ENCODE results near the gene TMEM121. TPM values are rescaled to one million over a fixed set of nuclear protein-coding genes. Genes with fewer than 3 reads are reported as not detected.

TMEM121 gene
- total RNA-seq, 4 donors from 2014 or later: 0.48 to 0.96 TPM; not detected in 2

DNA sequence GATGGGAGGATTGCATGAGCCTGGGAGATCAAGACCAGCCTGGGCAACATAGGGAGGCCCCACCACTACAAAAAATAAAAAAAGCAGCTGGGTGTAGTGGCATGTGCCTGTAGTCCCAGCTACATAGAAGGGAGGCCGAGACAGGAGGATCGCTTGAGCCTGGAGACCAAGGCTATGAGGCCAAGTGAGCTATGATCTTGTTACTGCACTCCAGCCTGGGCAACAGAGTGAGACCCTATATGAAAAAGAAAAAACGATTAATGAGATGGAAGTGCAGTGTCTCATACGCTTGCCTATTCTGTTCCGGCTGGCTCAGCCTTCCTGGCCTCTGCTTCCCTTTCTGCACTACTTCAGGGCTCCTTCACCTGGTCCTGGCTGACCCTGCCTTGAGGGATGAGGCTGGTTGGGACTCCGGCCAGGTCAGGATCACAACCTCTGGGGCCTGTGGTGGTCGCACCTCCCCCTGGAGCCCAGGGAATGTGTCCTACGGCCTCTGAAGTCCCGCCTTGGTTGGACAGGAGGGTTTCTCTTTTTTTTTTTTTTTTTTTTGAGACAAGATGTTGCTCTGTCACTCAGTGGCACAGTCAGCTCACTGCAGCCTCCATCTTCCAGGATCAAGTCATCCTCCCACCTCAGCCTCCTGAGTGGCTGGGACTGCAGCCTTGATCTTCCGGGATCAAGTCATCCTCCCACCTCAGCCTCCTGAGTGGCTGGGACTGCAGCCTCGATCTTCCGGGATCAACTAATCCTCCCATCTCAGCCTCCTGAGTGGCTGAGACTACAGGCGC, 24.7 kb upstream of the TMEM121 start:
- no peak overlapping the region for H3K27ac ChIP-seq
- H3K27me3 ChIP-seq: no peaks in the 10 kb centered on the region
- no peaks in the 10 kb centered on the region for H3K4me1 ChIP-seq
- intact Hi-C loops (cut with DNase I; ENCODE audit: low total_unique reads): no loop called here
- no peaks in the 10 kb centered on the region for H3K36me3 ChIP-seq
- in situ Hi-C loops (cut with MboI; ENCODE audit: low pct_ligation_motif_present in 1 of 4, low pct_unique_long_range_greater_than_20kb in 1 of 4, low sequenced_read_pairs in 3 of 4): no loop called here
- no peak for DNase-seq
- H3K9me3 ChIP-seq: no peaks in the 10 kb centered on the region
- TF ChIP-seq, protein P1, sequence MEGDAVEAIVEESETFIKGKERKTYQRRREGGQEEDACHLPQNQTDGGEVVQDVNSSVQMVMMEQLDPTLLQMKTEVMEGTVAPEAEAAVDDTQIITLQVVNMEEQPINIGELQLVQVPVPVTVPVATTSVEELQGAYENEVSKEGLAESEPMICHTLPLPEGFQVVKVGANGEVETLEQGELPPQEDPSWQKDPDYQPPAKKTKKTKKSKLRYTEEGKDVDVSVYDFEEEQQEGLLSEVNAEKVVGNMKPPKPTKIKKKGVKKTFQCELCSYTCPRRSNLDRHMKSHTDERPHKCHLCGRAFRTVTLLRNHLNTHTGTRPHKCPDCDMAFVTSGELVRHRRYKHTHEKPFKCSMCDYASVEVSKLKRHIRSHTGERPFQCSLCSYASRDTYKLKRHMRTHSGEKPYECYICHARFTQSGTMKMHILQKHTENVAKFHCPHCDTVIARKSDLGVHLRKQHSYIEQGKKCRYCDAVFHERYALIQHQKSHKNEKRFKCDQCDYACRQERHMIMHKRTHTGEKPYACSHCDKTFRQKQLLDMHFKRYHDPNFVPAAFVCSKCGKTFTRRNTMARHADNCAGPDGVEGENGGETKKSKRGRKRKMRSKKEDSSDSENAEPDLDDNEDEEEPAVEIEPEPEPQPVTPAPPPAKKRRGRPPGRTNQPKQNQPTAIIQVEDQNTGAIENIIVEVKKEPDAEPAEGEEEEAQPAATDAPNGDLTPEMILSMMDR (IDR thresholded peaks at IDR 0.05): no peak
- no peak for TF ChIP-seq POLR2A (IDR thresholded peaks at IDR 0.05)
- no peak for TF ChIP-seq POLR2AphosphoS5 (IDR thresholded peaks at IDR 0.05)
- no peak for TF ChIP-seq EP300 (IDR thresholded peaks at IDR 0.05; ENCODE audit: low read depth)
- no peak overlapping the region for H3K4me3 ChIP-seq
- WGBS, 2 donors (ENCODE audit: low coverage in 1 of 2): 87 to 100% methylated on average over 2 to 13 of the region's 13 CpGs

DNA sequence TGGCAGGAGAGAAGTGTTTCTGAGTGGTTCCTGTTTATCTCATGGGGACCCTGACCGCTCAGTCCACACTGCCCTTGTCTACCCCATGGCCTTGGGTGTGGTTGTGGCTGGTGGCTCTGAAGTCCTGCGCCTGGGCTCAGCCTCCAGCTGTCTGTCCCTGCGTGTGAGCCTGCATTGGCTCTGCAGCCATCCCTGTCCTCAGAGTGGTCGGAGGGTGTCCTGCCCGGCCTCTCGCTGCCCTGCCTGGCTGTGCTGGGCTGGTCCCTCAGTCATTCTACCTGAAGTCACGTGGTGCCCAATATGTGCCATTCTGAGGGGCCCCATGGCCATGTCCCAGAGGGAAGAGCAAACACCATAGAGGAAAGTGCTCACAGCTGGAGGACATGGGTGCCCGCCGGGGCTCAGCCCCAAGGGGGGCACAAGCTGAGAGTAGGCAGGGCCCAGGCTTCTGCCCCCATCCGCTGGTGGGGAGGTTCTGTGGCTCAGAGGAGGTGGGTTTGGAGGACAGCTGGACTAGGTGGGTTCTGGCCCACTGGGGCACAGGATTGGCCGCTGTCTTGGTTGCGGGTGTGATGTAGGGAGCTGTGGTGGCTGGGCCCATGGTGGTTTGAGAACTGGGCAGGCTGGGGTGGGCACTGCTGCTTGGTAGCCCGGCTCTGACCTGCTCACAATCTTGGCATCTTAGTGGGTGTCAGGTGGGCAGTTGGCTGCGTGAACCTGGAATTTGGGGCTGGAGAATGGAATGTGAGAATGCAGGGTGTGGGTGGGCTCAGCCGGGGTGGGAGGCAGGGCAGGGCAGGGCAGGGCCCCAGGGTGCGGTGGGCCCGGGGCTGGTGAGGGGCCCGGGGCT, 23.7 kb upstream of the TMEM121 start:
- no peak overlapping the region for H3K4me3 ChIP-seq
- WGBS, 2 donors (ENCODE audit: low coverage in 1 of 2): 67 to 75% methylated on average over 2 to 16 of the region's 18 CpGs
- no peaks in the 10 kb centered on the region for H3K27me3 ChIP-seq
- H3K9me3 ChIP-seq: no peaks in the 10 kb centered on the region
- H3K27ac ChIP-seq: no peak overlapping the region
- in situ Hi-C loops (cut with MboI; ENCODE audit: low pct_ligation_motif_present in 1 of 4, low pct_unique_long_range_greater_than_20kb in 1 of 4, low sequenced_read_pairs in 3 of 4) (no loop called here), intact Hi-C loops (cut with DNase I; ENCODE audit: low total_unique reads) (no loop called here)
- H3K4me1 ChIP-seq: no peaks in the 10 kb centered on the region
- TF ChIP-seq, protein P1 (IDR thresholded peaks at IDR 0.05): no peak
- no peak for TF ChIP-seq POLR2AphosphoS5 (IDR thresholded peaks at IDR 0.05)
- TF ChIP-seq POLR2A (IDR thresholded peaks at IDR 0.05): no peak
- no peak for TF ChIP-seq EP300 (IDR thresholded peaks at IDR 0.05; ENCODE audit: low read depth)
- no peaks in the 10 kb centered on the region for H3K36me3 ChIP-seq
- no peak for DNase-seq

DNA sequence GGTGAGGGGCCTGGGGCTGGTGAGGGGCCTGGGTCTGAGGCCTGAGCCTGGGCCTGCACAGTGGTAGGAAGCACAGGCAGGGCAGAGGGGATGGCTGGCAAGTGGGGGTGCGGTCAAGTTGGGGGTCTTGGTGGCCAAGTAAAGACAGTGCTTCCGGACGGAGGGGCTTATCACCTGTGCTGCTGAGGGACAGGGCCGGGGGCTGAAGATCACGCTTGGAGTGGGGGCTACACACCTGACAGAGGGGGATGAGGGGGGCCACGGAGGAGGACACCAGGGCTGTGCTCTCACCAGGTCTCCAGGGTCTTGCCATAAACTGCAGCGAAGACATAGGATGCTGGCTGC, 23.1 kb upstream of the TMEM121 start:
- Histone ChIP-seq H3K9me3 (no peaks in the 10 kb centered on the region), H3K4me1 (no peaks in the 10 kb centered on the region), H3K4me3 (no peak overlapping the region), H3K27ac (no peak overlapping the region), H3K27me3 (peaks cover 5% of the 10 kb centered on the region), H3K36me3 (no peaks in the 10 kb centered on the region)
- intact Hi-C loops (cut with DNase I; ENCODE audit: low total_unique reads) (no loop called here), in situ Hi-C loops (cut with MboI; ENCODE audit: low pct_ligation_motif_present in 1 of 4, low pct_unique_long_range_greater_than_20kb in 1 of 4, low sequenced_read_pairs in 3 of 4) (no loop called here)
- TF ChIP-seq POLR2A (IDR thresholded peaks at IDR 0.05): no peak
- TF ChIP-seq, protein P1 (IDR thresholded peaks at IDR 0.05): no peak
- no peak for TF ChIP-seq EP300 (IDR thresholded peaks at IDR 0.05; ENCODE audit: low read depth)
- no peak for TF ChIP-seq POLR2AphosphoS5 (IDR thresholded peaks at IDR 0.05)
- DNase-seq: no peak
- WGBS, 2 donors (ENCODE audit: low coverage in 1 of 2): 90% methylated on average over 7 of the region's 7 CpGs; no CpG with 5 or more reads in 1 of the 2 donors

DNA sequence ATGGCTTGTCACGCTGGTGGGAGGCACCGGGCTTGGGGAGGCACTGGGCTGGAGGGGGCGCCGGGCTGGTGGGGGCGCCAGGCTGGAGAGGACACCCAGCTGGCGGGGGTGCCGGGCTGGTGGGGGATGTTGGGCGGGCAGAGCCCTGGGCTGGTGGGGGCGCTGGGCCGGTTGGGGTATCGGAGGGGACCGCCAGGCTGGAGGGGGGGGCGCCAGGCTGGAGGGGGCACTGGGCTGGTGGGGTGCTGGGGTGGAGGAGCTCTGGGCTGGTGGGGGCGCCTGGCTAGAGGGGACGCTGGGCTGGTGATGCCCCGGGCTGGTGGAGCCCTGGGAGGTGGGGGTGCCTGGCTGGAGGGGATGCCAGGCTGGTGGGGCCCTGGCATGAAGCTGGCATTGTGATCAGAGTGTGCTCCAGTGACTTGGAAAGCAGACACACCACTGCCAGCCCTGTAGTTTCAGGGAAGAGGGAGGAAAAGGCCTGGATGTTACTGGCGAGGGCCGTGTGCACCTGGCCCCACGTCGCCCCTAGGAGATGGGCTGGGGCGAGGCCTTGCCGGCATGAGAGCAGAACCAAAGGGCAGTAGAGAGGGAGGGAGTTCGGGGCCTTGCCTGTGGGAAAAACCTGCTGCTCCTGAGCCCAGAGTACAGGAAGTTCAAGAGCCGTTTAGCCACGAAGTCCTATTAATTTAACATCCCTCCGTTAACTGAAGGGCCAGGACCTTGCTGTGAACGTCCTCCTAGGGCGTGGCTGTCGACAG, 22.3 kb upstream of the TMEM121 start:
- intact Hi-C loops (cut with DNase I; ENCODE audit: low total_unique reads) (no loop called here), in situ Hi-C loops (cut with MboI; ENCODE audit: low pct_ligation_motif_present in 1 of 4, low pct_unique_long_range_greater_than_20kb in 1 of 4, low sequenced_read_pairs in 3 of 4) (no loop called here)
- H3K27me3 ChIP-seq: peaks cover 13% of the 10 kb centered on the region
- H3K9me3 ChIP-seq: no peaks in the 10 kb centered on the region
- no peak for TF ChIP-seq POLR2A (IDR thresholded peaks at IDR 0.05)
- no peak for TF ChIP-seq POLR2AphosphoS5 (IDR thresholded peaks at IDR 0.05)
- TF ChIP-seq, protein P1 (IDR thresholded peaks at IDR 0.05): no peak
- no peak for TF ChIP-seq EP300 (IDR thresholded peaks at IDR 0.05; ENCODE audit: low read depth)
- no peaks in the 10 kb centered on the region for H3K4me1 ChIP-seq
- no peaks in the 10 kb centered on the region for H3K36me3 ChIP-seq
- no peak overlapping the region for H3K4me3 ChIP-seq
- no peak for DNase-seq
- 54 to 58% methylated on average over 5 to 20 of the region's 29 CpGs for WGBS, 2 donors (ENCODE audit: low coverage in 1 of 2)
- H3K27ac ChIP-seq: no peak overlapping the region
